DOHH2 (cell line): ENCODE results near the gene ADARB1.

Source experiments
- H3F3A ChIP-seq: fragments of 200-600 bp; sonication (generic), shearing (Covaris generic); 2 replicates; pipeline ENCODE4 v1.6.0; 2016; ENCODE audit warnings: antibody characterized with exemption, mild to moderate bottlenecking; ENCODE audit not compliant: control insufficient read depth, insufficient read depth
- H3K27ac ChIP-seq: fragments of 200-600 bp; sonication (generic); 2 replicates; pipeline ENCODE4 v1.5.1; 2014; ENCODE audit warnings: low read depth, mild to moderate bottlenecking, low read length, moderate library complexity
- H3K27me3 ChIP-seq: fragments of 200-600 bp; sonication (generic); 2 replicates; pipeline ENCODE4 v1.6.1; 2014; ENCODE audit warnings: mild to moderate bottlenecking, low read length, mixed read lengths; ENCODE audit not compliant: control insufficient read depth
- H3K36me3 ChIP-seq: fragments of 200-600 bp; sonication (generic); 2 replicates; pipeline ENCODE4 v1.6.1; 2014; ENCODE audit warnings: mild to moderate bottlenecking, low read length, moderate library complexity, mixed read lengths; ENCODE audit not compliant: control insufficient read depth
- H3K4me1 ChIP-seq: fragments of 200-600 bp; sonication (generic); 2 replicates; pipeline ENCODE4 v1.6.1; 2014; ENCODE audit warnings: mild to moderate bottlenecking, low read length, mixed read lengths; ENCODE audit not compliant: control insufficient read depth
- H3K4me2 ChIP-seq: fragments of 200-600 bp; sonication (generic); 2 replicates; pipeline ENCODE4 v1.6.0; 2014; ENCODE audit warnings: mild to moderate bottlenecking, low read length, moderate library complexity
- H3K4me3 ChIP-seq: fragments of 200-600 bp; sonication (generic); 2 replicates; pipeline ENCODE4 v1.5.1; 2014; ENCODE audit warnings: mild to moderate bottlenecking, low read length, mixed read lengths
- H3K79me2 ChIP-seq: fragments of 200-600 bp; sonication (generic); 2 replicates; pipeline ENCODE4 v1.6.1; 2014; ENCODE audit warnings: mild to moderate bottlenecking, low read length, mixed read lengths; ENCODE audit not compliant: control insufficient read depth
- H3K9me2 ChIP-seq: fragments of 200-600 bp; sonication (generic); replicated peaks from 2 replicates; pipeline ENCODE4 v1.6.1; 2014; ENCODE audit warnings: mild to moderate bottlenecking, low read length, mixed read lengths; ENCODE audit not compliant: control insufficient read depth
- H3K9me3 ChIP-seq: fragments of 200-600 bp; sonication (generic); 2 replicates; pipeline ENCODE4 v1.6.1; 2014; ENCODE audit warnings: antibody characterized with exemption, low read length, mixed read lengths; ENCODE audit not compliant: control insufficient read depth, insufficient read depth
- H4K20me1 ChIP-seq: fragments of 200-600 bp; sonication (generic); 2 replicates; pipeline ENCODE4 v1.6.0; 2014; ENCODE audit warnings: low read depth, mild to moderate bottlenecking, antibody characterized with exemption, low read length, moderate library complexity; ENCODE audit not compliant: control insufficient read depth, insufficient read depth
- EZH2phosphoT487 ChIP-seq: fragments of 200-600 bp; sonication (generic); IDR thresholded peaks from 2 replicates; pipeline ENCODE4 v1.6.1; 2017; ENCODE audit warnings: borderline replicate concordance, mild to moderate bottlenecking, antibody characterized with exemption, low read length, moderate library complexity, mixed read lengths
- TF ChIP-seq, protein P1 (sequence below): fragments of 200-600 bp; sonication (generic); IDR thresholded peaks from one replicate; pipeline ENCODE4 v1.5.1; 2014; ENCODE audit warnings: antibody characterized with exemption, mild to moderate bottlenecking, low read depth, low read length; ENCODE audit not compliant: poor library complexity, severe bottlenecking

ADARB1 gene

DNA sequence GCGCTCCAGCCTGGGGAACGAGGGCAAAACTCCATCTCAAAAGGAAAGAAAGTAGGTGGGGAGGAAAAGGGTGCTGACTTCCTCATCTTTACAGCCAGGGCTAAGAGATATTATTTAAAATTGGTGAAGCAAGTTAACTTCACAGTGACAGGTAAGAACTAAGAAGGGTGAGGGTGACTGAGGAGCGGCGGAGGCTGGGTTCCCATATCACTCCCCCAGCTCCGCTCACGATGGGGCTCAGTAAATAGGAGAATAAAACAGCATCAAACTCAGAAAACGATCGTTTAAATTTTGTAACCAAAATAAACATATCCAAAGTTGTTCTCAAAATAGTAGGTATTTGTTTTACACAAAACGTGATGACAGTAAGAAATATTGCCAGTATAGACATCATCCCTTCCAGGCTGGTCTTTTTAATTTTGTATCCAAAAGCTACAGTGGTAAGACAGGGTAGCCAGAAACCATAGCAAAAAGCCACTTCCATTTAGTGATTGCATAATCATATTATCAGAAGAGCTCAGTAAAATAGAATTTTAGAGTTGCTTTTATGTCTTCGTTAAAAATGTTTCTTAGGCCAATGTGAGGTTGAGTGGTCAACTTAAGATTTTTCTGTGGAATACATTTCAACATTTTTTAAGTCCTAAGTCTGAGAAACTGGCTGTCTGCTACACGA, 26.2 kb upstream of the ADARB1 start:
- H4K20me1 ChIP-seq = no peaks in the 10 kb centered on the region
- no peaks in the 10 kb centered on the region for H3K36me3 ChIP-seq
- no peaks in the 10 kb centered on the region for H3K79me2 ChIP-seq
- H3K9me2 ChIP-seq = no peaks in the 10 kb centered on the region
- peaks cover 9% of the 10 kb centered on the region for H3K27me3 ChIP-seq
- no peak overlapping the region for H3K4me3 ChIP-seq
- no peak overlapping the region for H3K4me2 ChIP-seq
- H3K27ac ChIP-seq = no peak overlapping the region
- no peaks in the 10 kb centered on the region for H3F3A ChIP-seq
- H3K4me1 ChIP-seq = no peaks in the 10 kb centered on the region
- no peak for TF ChIP-seq EZH2phosphoT487
- TF ChIP-seq, protein P1, sequence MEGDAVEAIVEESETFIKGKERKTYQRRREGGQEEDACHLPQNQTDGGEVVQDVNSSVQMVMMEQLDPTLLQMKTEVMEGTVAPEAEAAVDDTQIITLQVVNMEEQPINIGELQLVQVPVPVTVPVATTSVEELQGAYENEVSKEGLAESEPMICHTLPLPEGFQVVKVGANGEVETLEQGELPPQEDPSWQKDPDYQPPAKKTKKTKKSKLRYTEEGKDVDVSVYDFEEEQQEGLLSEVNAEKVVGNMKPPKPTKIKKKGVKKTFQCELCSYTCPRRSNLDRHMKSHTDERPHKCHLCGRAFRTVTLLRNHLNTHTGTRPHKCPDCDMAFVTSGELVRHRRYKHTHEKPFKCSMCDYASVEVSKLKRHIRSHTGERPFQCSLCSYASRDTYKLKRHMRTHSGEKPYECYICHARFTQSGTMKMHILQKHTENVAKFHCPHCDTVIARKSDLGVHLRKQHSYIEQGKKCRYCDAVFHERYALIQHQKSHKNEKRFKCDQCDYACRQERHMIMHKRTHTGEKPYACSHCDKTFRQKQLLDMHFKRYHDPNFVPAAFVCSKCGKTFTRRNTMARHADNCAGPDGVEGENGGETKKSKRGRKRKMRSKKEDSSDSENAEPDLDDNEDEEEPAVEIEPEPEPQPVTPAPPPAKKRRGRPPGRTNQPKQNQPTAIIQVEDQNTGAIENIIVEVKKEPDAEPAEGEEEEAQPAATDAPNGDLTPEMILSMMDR = no peak
- H3K9me3 ChIP-seq = peaks cover 7% of the 10 kb centered on the region; the same call in 1 of the 2 replicates

DNA sequence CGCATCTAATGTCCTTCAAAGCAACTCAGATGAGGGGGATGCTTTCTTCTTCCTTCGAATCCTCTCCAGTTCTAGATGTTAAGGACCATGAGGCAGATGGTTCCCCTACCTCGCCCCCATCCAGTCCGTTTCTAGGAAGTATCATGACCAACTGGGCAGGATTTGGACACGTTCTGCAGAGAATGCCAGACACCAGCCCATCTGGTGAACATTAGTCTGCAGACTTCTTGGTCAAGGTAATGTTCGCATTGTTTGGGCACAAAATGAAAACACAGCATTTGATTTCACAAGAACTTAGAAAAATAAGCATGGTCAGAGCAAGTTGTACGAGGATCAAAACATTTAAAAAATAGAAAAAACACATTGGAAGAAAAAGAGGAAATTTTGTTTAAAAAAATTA, 25.4 kb upstream of the ADARB1 start:
- Histone ChIP-seq H3K79me2 (no peaks in the 10 kb centered on the region), H3K4me1 (no peaks in the 10 kb centered on the region), H3K4me2 (no peak overlapping the region), H3K9me3 (peaks cover 7% of the 10 kb centered on the region; the same call in 1 of the 2 replicates), H3K27me3 (peaks cover 9% of the 10 kb centered on the region), H3K4me3 (no peak overlapping the region), H4K20me1 (no peaks in the 10 kb centered on the region), H3K9me2 (no peaks in the 10 kb centered on the region), H3F3A (no peaks in the 10 kb centered on the region), H3K27ac (no peak overlapping the region), H3K36me3 (no peaks in the 10 kb centered on the region)
- no peak for TF ChIP-seq EZH2phosphoT487
- TF ChIP-seq, protein P1 = no peak

DNA sequence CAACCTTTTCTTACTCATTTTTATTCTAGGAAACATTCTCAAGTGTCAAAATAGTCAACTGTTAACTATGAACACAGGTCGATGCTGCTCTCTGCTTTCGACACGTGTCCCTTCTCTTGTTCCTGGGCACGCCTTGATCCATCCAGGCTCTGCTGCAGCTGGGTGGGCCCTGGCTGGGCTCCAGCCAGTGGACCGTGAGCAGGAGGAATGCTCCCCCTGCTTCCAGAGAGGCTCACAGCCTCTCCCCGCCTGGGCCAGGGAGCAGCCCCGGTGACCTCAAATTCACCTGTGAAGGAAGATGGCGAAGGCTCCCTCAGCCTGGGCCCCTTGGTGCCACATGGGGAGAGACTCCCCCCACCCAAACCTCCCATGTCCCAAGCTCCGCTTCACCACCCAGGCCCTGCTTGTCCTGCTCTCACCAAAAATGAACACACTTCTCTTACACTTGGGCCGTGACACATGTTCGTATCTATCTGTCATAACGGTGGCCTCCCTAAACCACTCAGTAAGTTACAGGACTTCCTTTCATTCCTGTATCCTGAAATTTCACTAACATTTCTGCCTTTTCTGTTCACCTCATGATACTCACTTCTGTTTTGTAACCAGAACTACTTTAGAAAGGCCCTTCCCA, 24.6 kb upstream of the ADARB1 start:
- H3K9me3 ChIP-seq = peaks cover 7% of the 10 kb centered on the region; the same call in 1 of the 2 replicates

More for the DNA sequence above, 24.6 kb upstream of the ADARB1 start:
- Histone ChIP-seq H4K20me1 (no peaks in the 10 kb centered on the region), H3K27me3 (peaks cover 9% of the 10 kb centered on the region), H3K9me2 (no peaks in the 10 kb centered on the region), H3K4me1 (no peaks in the 10 kb centered on the region), H3F3A (no peaks in the 10 kb centered on the region), H3K27ac (no peak overlapping the region), H3K79me2 (no peaks in the 10 kb centered on the region), H3K4me2 (no peak overlapping the region), H3K4me3 (no peak overlapping the region), H3K36me3 (no peaks in the 10 kb centered on the region)
- TF ChIP-seq EZH2phosphoT487 = no peak
- TF ChIP-seq, protein P1 = no peak
